IPS-20b (cell line): Measurements from ENCODE around the gene MTURN.
"Not testable (repeated sequence)": the region's sequence is repeated elsewhere in the genome, so short reads cannot be mapped to it uniquely, and the experiment has no call there.

ENCODE experiments used
- H3K27ac ChIP-seq: one replicate; pipeline ENCODE4 v1.5.1; 2013; ENCODE audit warnings: low read length
- H3K27me3 ChIP-seq: 2 replicates; pipeline ENCODE4 v1.6.1; 2013; ENCODE audit warnings: mild to moderate bottlenecking, low read length, inconsistent platforms; ENCODE audit not compliant: insufficient read depth
- H3K36me3 ChIP-seq: 2 replicates; pipeline ENCODE4 v1.6.1; 2013; ENCODE audit warnings: low read depth, mild to moderate bottlenecking, inconsistent platforms, low read length, moderate library complexity; ENCODE audit not compliant: insufficient read depth
- H3K4me1 ChIP-seq: 2 replicates; pipeline ENCODE4 v1.6.1; 2013; ENCODE audit warnings: mild to moderate bottlenecking, control low read depth, inconsistent platforms, low read length, moderate library complexity; ENCODE audit not compliant: insufficient read depth
- H3K4me3 ChIP-seq: 2 replicates; pipeline ENCODE4 v1.5.1; 2013; ENCODE audit warnings: mild to moderate bottlenecking, low read length, inconsistent platforms
- H3K9ac ChIP-seq: 2 replicates; pipeline ENCODE4 v1.6.1; 2013; ENCODE audit warnings: low read depth, mild to moderate bottlenecking, inconsistent platforms, low read length, moderate library complexity
- H3K9me3 ChIP-seq: 2 replicates; pipeline ENCODE4 v1.6.1; 2013; ENCODE audit warnings: mild to moderate bottlenecking, low read depth, low read length, inconsistent platforms; ENCODE audit not compliant: insufficient read depth

Gene MTURN

GRCh38 chr7:30183749-30184369 lies 49.1 kb downstream of the MTURN start:
- Histone ChIP-seq H3K9me3 (peaks cover 7% of the 10 kb centered on the region), H3K27ac (no peak overlapping the region), H3K36me3 (no peaks in the 10 kb centered on the region), H3K27me3 (no peaks in the 10 kb centered on the region), H3K4me3 (no peak overlapping the region), H3K4me1 (no peaks in the 10 kb centered on the region), H3K9ac (no peak overlapping the region)

- H3K9ac ChIP-seq = no peak overlapping the region
- H3K27ac ChIP-seq = no peak overlapping the region
- H3K4me1 ChIP-seq = no peaks in the 10 kb centered on the region
- H3K27me3 ChIP-seq = no peaks in the 10 kb centered on the region
- peaks cover 7% of the 10 kb centered on the region for H3K9me3 ChIP-seq
- no peak overlapping the region for H3K4me3 ChIP-seq
- no peaks in the 10 kb centered on the region for H3K36me3 ChIP-seq
These were observed 50.2 kb downstream of the MTURN start for GRCh38 chr7:30184791-30185487.

- no peaks in the 10 kb centered on the region for H3K36me3 ChIP-seq
- H3K9ac ChIP-seq = no peak overlapping the region
- H3K9me3 ChIP-seq = peaks cover 7% of the 10 kb centered on the region
- no peak overlapping the region for H3K4me3 ChIP-seq
- H3K4me1 ChIP-seq = no peaks in the 10 kb centered on the region
- no peak overlapping the region for H3K27ac ChIP-seq
- H3K27me3 ChIP-seq = no peaks in the 10 kb centered on the region
These were observed 50.7 kb downstream of the MTURN start for GRCh38 chr7:30185496-30185895.

- no peak overlapping the region for H3K4me3 ChIP-seq
- H3K36me3 ChIP-seq = no peaks in the 10 kb centered on the region
- H3K27me3 ChIP-seq = no peaks in the 10 kb centered on the region
- peaks cover 12% of the 10 kb centered on the region for H3K9me3 ChIP-seq
- no peak overlapping the region for H3K9ac ChIP-seq
- H3K4me1 ChIP-seq = no peaks in the 10 kb centered on the region
- no peak overlapping the region for H3K27ac ChIP-seq
These were observed 51.9 kb downstream of the MTURN start for GRCh38 chr7:30186725-30187124.

- H3K9ac ChIP-seq = no peak overlapping the region
- H3K4me1 ChIP-seq = no peaks in the 10 kb centered on the region
- no peak overlapping the region for H3K27ac ChIP-seq
- H3K36me3 ChIP-seq = no peaks in the 10 kb centered on the region
- H3K27me3 ChIP-seq = no peaks in the 10 kb centered on the region
- no peak overlapping the region for H3K4me3 ChIP-seq
- peaks cover 12% of the 10 kb centered on the region for H3K9me3 ChIP-seq
These were observed 52.7 kb downstream of the MTURN start for GRCh38 chr7:30187513-30187912.

GRCh38 chr7:30188381-30188780 lies 53.6 kb downstream of the MTURN start:
- H3K4me3 ChIP-seq, H3K4me1 ChIP-seq, H3K9ac ChIP-seq, H3K36me3 ChIP-seq, H3K27me3 ChIP-seq, H3K27ac ChIP-seq: not testable (repeated sequence)
- peaks cover 12% of the 10 kb centered on the region for H3K9me3 ChIP-seq

GRCh38 chr7:30188811-30189210 lies 54.0 kb downstream of the MTURN start:
- peaks cover 13% of the 10 kb centered on the region for H3K9me3 ChIP-seq
- no peak overlapping the region for H3K27ac ChIP-seq
- H3K4me3 ChIP-seq = no peak overlapping the region
- H3K9ac ChIP-seq = no peak overlapping the region
- H3K4me1 ChIP-seq = no peaks in the 10 kb centered on the region
- no peaks in the 10 kb centered on the region for H3K27me3 ChIP-seq
- no peaks in the 10 kb centered on the region for H3K36me3 ChIP-seq

- H3K9me3 ChIP-seq = peaks cover 34% of the 10 kb centered on the region
These were observed 57.0 kb downstream of the MTURN start for GRCh38 chr7:30191809-30192208.

GRCh38 chr7:30193336-30193943 lies 58.7 kb downstream of the MTURN start:
- Histone ChIP-seq H3K9ac (no peak overlapping the region), H3K4me1 (no peaks in the 10 kb centered on the region), H3K27ac (no peak overlapping the region), H3K27me3 (no peaks in the 10 kb centered on the region), H3K36me3 (no peaks in the 10 kb centered on the region), H3K4me3 (no peak overlapping the region), H3K9me3 (peaks cover 42% of the 10 kb centered on the region)

More at GRCh38 chr7:30191809-30192208, 57.0 kb downstream of the MTURN start:
- Histone ChIP-seq H3K27me3 (no peaks in the 10 kb centered on the region), H3K4me3 (no peak overlapping the region), H3K36me3 (no peaks in the 10 kb centered on the region), H3K27ac (no peak overlapping the region), H3K4me1 (no peaks in the 10 kb centered on the region), H3K9ac (no peak overlapping the region)

GRCh38 chr7:30196408-30196807 lies 61.6 kb downstream of the MTURN start:
- no peaks in the 10 kb centered on the region for H3K36me3 ChIP-seq
- H3K4me1 ChIP-seq = no peaks in the 10 kb centered on the region
- no peak overlapping the region for H3K4me3 ChIP-seq
- no peak overlapping the region for H3K27ac ChIP-seq
- no peak overlapping the region for H3K9ac ChIP-seq
- no peaks in the 10 kb centered on the region for H3K27me3 ChIP-seq
- H3K9me3 ChIP-seq = peaks cover 41% of the 10 kb centered on the region

GRCh38 chr7:30197438-30197837 lies 62.7 kb downstream of the MTURN start:
- no peaks in the 10 kb centered on the region for H3K36me3 ChIP-seq

GRCh38 chr7:30199271-30199670 lies 64.5 kb downstream of the MTURN start:
- H3K4me3 ChIP-seq = no peak overlapping the region
- H3K27me3 ChIP-seq = no peaks in the 10 kb centered on the region
- no peaks in the 10 kb centered on the region for H3K36me3 ChIP-seq
- no peaks in the 10 kb centered on the region for H3K4me1 ChIP-seq
- peaks cover 37% of the 10 kb centered on the region for H3K9me3 ChIP-seq
- no peak overlapping the region for H3K27ac ChIP-seq
- no peak overlapping the region for H3K9ac ChIP-seq

More at GRCh38 chr7:30197438-30197837, 62.7 kb downstream of the MTURN start:
- H3K9me3 ChIP-seq = peaks cover 40% of the 10 kb centered on the region
- no peaks in the 10 kb centered on the region for H3K27me3 ChIP-seq
- H3K9ac ChIP-seq = no peak overlapping the region
- no peak overlapping the region for H3K4me3 ChIP-seq
- H3K4me1 ChIP-seq = no peaks in the 10 kb centered on the region
- no peak overlapping the region for H3K27ac ChIP-seq
